ENCODE results near the gene PTPN1.

GRCh38 chr20:50526403-50526989 lies 16.3 kb downstream of the PTPN1 start:
- TF ChIP-seq CTCF (IDR thresholded peaks at IDR 0.05) = no peak
- no peak for TF ChIP-seq POLR2AphosphoS5 (IDR thresholded peaks at IDR 0.05; ENCODE audit: low read depth, low read length)
- no peak for TF ChIP-seq GABPA (IDR thresholded peaks at IDR 0.05; ENCODE audit: low read depth)
- no peak for TF ChIP-seq EZH2phosphoT487 (IDR thresholded peaks at IDR 0.05; ENCODE audit: borderline replicate concordance, low read depth)
- TF ChIP-seq TAF1 (IDR thresholded peaks at IDR 0.05; ENCODE audit: borderline replicate concordance, low read depth, low read length) = no peak
- TF ChIP-seq JUND (IDR thresholded peaks at IDR 0.05) = no peak
- TF ChIP-seq RAD21 (IDR thresholded peaks at IDR 0.05; ENCODE audit: low read length) = no peak
- no peak for TF ChIP-seq ZBTB33 (IDR thresholded peaks at IDR 0.05; ENCODE audit: borderline replicate concordance, low read depth)
- no peak for TF ChIP-seq FOXM1 (IDR thresholded peaks at IDR 0.05; ENCODE audit: low read depth)
